Cerebellar nuclear complex (tissue), 1 donor: ENCODE data around the gene IGF2R.
"Not testable (repeated sequence)": the region's sequence is repeated elsewhere in the genome, so short reads cannot be mapped to it uniquely, and the experiment has no call there.

ENCODE experiments used
- DNase-seq, 2 experiments: peaks; one replicate each; lab custom pipeline; 2025; lab: John Stamatoyannopoulos, UW

The IGF2R gene

GRCh38 chr6:160101277-160102205 is 132.7 kb downstream of the IGF2R start:
- no peak for DNase-seq

GRCh38 chr6:160102399-160102798 is 133.5 kb downstream of the IGF2R start:
- DNase-seq, result no peak

GRCh38 chr6:160102956-160103824 is 134.3 kb downstream of the IGF2R start:
- no peak for DNase-seq

GRCh38 chr6:160103825-160104100 is 134.9 kb downstream of the IGF2R start:
- DNase-seq, result no peak

- no peak for DNase-seq
These were observed 136.1 kb downstream of the IGF2R start for GRCh38 chr6:160104821-160105517.

GRCh38 chr6:160106010-160106409 is 137.1 kb downstream of the IGF2R start:
- no peak for DNase-seq

GRCh38 chr6:160106701-160107100 is 137.8 kb downstream of the IGF2R start:
- no peak for DNase-seq

- no peak for DNase-seq
These were observed 139.2 kb downstream of the IGF2R start for GRCh38 chr6:160108077-160108476.

GRCh38 chr6:160110586-160111123 is 141.8 kb downstream of the IGF2R start:
- DNase-seq, result no peak

- no peak for DNase-seq
These were observed 142.9 kb downstream of the IGF2R start for GRCh38 chr6:160111806-160112205.

GRCh38 chr6:160112628-160113299 is 143.9 kb downstream of the IGF2R start:
- no peak for DNase-seq

- DNase-seq, result not testable (repeated sequence)
These were observed 145.7 kb downstream of the IGF2R start for GRCh38 chr6:160114536-160114935.

- no peak for DNase-seq
These were observed 146.5 kb downstream of the IGF2R start for GRCh38 chr6:160115421-160115820.

GRCh38 chr6:160116411-160116810 is 147.5 kb downstream of the IGF2R start:
- no peak for DNase-seq

- DNase-seq, result no peak
These were observed 148.3 kb downstream of the IGF2R start for GRCh38 chr6:160117137-160117536.

- no peak for DNase-seq
These were observed 149.8 kb downstream of the IGF2R start for GRCh38 chr6:160118620-160119229.

- DNase-seq, result no peak
These were observed 151.2 kb downstream of the IGF2R start for GRCh38 chr6:160120087-160120486.

GRCh38 chr6:160121558-160121957 is 152.7 kb downstream of the IGF2R start, which contains the start of gene SLC22A1:
Gene SLC22A1, plus strand, starts transcription at chr6:160121815. Its CDS starts 121 bp downstream, at chr6:160121936.
- no peak for DNase-seq

GRCh38 chr6:160121981-160122380 is 153.1 kb downstream of the IGF2R start:
- DNase-seq, result no peak

- DNase-seq, result no peak
These were observed 153.9 kb downstream of the IGF2R start for GRCh38 chr6:160122744-160123143.

- DNase-seq, result no peak
These were observed 155.1 kb downstream of the IGF2R start for GRCh38 chr6:160124007-160124406.
